Stimulated activated CD8-positive, alpha-beta memory T cell treated with anti-CD3 and anti-CD28 coated beads, Interleukin-7, amount 100 ng/mL, for 4 hours (primary cell): ENCODE measurements around the gene AKT1.
A peak's percentile ranks its signal among the peaks of the same experiment; 100 is the strongest.

Experiments used
- DNase-seq, 2 donors: peaks; one replicate each; pipeline ENCODE4 v3.0.0-alpha.2; 2020; ENCODE audit warnings: low read depth in 2 of 2

AKT1 gene

GRCh38 chr14:104723651-104724406 lies 71.7 kb downstream of the AKT1 start, which contains the start of gene ADSS1:
Gene ADSS1, plus strand, starts transcription at chr14:104724229. Its CDS starts 42 bp downstream, at chr14:104724271.
- peak; percentile 8 to 41 for DNase-seq

GRCh38 chr14:104722938-104723650 lies 72.5 kb downstream of the AKT1 start:
- DNase-seq: no peak

GRCh38 chr14:104721505-104722431 lies 73.8 kb downstream of the AKT1 start:
- no peak for DNase-seq
